ENCODE measurements around the gene TTC34. TPM values are rescaled to one million over a fixed set of nuclear protein-coding genes. Genes with fewer than 3 reads are reported as not detected.

Gene TTC34
- total and polyA plus RNA-seq, 4 donors: 0.55 to 1.3 (median 0.95) TPM; not detected in 1

DNA sequence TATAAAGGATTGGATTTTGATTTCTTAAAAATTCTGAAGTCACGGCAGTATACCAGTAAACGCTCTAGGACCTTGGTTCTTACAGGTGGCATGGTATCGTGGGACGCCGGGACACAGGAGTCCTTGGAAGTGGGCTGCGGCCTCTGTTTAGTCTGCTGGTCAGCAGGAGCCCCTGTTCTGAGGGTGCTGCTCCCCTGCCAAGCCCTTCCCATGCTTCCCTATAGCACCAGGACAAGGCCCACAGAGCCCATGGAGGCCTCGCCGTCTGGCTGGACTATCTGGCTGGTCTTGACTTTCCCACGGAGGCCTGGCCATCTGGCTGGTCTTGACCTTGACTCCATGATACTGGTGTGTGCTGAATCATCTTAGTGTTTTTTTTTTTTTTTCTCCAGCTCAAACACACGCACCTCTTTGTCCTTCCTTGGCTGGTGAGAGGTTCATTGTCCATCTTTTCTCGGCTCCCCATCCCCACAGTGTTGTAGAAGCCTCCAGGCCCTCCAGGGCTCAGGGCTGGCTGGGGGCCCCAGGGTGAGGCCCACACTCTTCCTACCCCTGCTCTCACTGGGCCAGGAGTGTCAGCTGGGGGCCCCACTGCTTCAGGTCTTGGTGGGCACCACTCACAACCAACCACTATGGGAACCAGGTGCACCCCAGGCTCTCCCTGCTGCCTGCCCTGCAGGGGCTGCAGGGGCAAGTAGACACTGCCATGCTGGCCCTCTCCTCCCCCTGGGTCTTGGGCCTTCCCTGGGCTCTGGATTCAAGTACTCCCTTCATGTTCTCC, 16.5 kb upstream of the TTC34 start:
- intact Hi-C loops (cut with DNase I): no loop called here
- no peaks in the 10 kb centered on the region for H3K36me3 ChIP-seq (ENCODE audit: control insufficient read depth in 1 of 2, insufficient read depth in 2 of 2, low read length in 1 of 2)
- H3K9me3 ChIP-seq (ENCODE audit: control insufficient read depth, low read length): no peaks in the 10 kb centered on the region
- no peak overlapping the region for H3K4me3 ChIP-seq (ENCODE audit: low read length in 2 of 2)
- peak in 1 of 2 donors; percentile 27 for DNase-seq
- ATAC-seq (ENCODE audit: low FRiP score): no peak
- H3K27me3 ChIP-seq (ENCODE audit: control insufficient read depth in 1 of 2, insufficient read depth in 2 of 2, low read length in 1 of 2): no peaks in the 10 kb centered on the region
- no peaks in the 10 kb centered on the region for H3K4me1 ChIP-seq (ENCODE audit: control insufficient read depth in 1 of 2, insufficient read depth in 2 of 2, low read length in 2 of 2)
- 91 to 92% methylated on average over 11 of the region's 11 CpGs for WGBS, 2 donors
- H3K27ac ChIP-seq (ENCODE audit: low read depth in 1 of 2, low read length in 2 of 2): no peak overlapping the region

DNA sequence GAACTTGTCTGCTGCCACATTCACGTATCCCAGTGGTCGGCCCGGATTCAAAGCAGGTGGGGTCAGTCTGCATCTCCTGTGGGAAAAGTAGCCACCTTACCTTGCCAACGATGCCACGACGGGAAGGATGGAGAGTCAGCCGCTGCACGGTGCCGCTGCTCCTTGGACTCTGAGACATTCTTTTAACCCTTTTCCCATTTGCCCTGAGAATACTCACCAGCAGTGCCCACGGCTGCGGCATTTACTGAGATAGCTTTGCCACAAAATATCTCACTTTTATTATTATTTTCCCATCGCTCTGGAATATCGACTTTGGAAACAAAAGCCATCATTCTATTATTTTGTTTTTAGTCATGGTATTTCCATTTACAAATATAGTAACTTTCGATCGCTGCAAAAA, 15.3 kb upstream of the TTC34 start:
- no peaks in the 10 kb centered on the region for H3K36me3 ChIP-seq (ENCODE audit: control insufficient read depth in 1 of 2, insufficient read depth in 2 of 2, low read length in 1 of 2)
- no peak for ATAC-seq (ENCODE audit: low FRiP score)
- peak in 1 of 2 donors; percentile 16 for DNase-seq
- intact Hi-C loops (cut with DNase I): no loop called here
- no peak overlapping the region for H3K27ac ChIP-seq (ENCODE audit: low read depth in 1 of 2, low read length in 2 of 2)
- WGBS, 2 donors: 86 to 88% methylated on average over 15 of the region's 15 CpGs
- H3K9me3 ChIP-seq (ENCODE audit: control insufficient read depth, low read length): peaks cover 4% of the 10 kb centered on the region
- no peaks in the 10 kb centered on the region for H3K27me3 ChIP-seq (ENCODE audit: control insufficient read depth in 1 of 2, insufficient read depth in 2 of 2, low read length in 1 of 2)
- H3K4me1 ChIP-seq (ENCODE audit: control insufficient read depth in 1 of 2, insufficient read depth in 2 of 2, low read length in 2 of 2): no peaks in the 10 kb centered on the region
- H3K4me3 ChIP-seq (ENCODE audit: low read length in 2 of 2): no peak overlapping the region

DNA sequence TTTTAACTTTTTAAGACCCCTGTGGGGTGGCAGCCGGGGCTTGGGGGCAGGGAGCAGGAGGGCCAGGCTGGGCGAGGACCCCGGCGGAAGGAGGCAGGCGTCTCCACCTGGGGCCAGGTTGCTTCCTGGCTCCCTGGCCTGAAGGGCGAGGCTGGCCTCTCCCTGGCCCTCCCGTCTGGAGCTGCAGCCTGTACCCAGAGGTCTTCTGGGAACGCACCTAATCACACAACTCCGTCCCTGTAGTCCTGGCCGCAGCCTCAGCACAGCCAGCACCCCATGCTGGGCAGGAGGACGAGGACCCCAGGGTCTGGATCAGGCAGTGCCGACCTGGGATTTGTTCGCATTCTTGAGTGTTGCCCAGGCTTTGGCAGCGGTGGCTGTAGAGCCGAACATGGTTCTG, 14.1 kb upstream of the TTC34 start:
- intact Hi-C loops (cut with DNase I): no loop called here
- no peaks in the 10 kb centered on the region for H3K27me3 ChIP-seq (ENCODE audit: control insufficient read depth in 1 of 2, insufficient read depth in 2 of 2, low read length in 1 of 2)
- H3K9me3 ChIP-seq (ENCODE audit: control insufficient read depth, low read length): peaks cover 4% of the 10 kb centered on the region
- 63 to 68% methylated on average over 15 of the region's 15 CpGs for WGBS, 2 donors
- no peaks in the 10 kb centered on the region for H3K36me3 ChIP-seq (ENCODE audit: control insufficient read depth in 1 of 2, insufficient read depth in 2 of 2, low read length in 1 of 2)
- H3K27ac ChIP-seq (ENCODE audit: low read depth in 1 of 2, low read length in 2 of 2): no peak overlapping the region
- DNase-seq (peak in 1 of 2 donors; percentile 16), ATAC-seq (ENCODE audit: low FRiP score) (no peak)
- no peaks in the 10 kb centered on the region for H3K4me1 ChIP-seq (ENCODE audit: control insufficient read depth in 1 of 2, insufficient read depth in 2 of 2, low read length in 2 of 2)
- no peak overlapping the region for H3K4me3 ChIP-seq (ENCODE audit: low read length in 2 of 2)

DNA sequence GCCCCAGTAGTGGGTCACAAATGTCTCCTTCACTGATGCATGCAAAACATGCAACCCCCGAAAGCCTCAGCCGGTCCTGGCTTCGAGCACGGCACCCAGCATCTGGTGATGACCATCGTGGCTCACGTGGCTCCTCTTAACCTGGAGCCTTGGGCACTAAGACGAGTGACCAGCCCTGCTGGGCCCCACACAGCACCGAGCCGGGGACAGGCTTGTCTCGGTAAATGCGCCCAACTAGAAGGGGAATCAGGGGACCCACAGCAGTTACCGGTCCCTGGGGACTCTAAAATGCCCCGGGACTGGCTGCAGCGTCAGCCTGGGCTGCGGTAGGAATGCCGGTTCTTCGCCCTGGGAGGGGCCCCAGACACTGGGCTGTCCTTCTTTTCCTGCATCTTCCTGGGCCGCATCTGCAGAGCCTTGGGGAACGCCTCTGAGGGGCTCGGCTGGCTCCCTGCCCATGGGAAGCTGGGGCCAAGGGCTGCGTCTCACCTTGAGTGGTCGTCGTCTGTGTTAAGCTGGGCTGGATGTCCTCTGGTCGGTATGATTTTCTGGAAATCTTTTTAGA, 13.1 kb upstream of the TTC34 start:
- H3K4me3 ChIP-seq (ENCODE audit: low read length in 2 of 2): no peak overlapping the region
- H3K9me3 ChIP-seq (ENCODE audit: control insufficient read depth, low read length): peaks cover 4% of the 10 kb centered on the region
- ATAC-seq (ENCODE audit: low FRiP score): no peak
- no peak overlapping the region for H3K27ac ChIP-seq (ENCODE audit: low read depth in 1 of 2, low read length in 2 of 2)
- H3K27me3 ChIP-seq (ENCODE audit: control insufficient read depth in 1 of 2, insufficient read depth in 2 of 2, low read length in 1 of 2): no peaks in the 10 kb centered on the region
- H3K4me1 ChIP-seq (ENCODE audit: control insufficient read depth in 1 of 2, insufficient read depth in 2 of 2, low read length in 2 of 2): no peaks in the 10 kb centered on the region
- intact Hi-C loops (cut with DNase I): no loop called here
- peak in 1 of 2 donors; percentile 27 for DNase-seq
- WGBS, 2 donors: 87 to 89% methylated on average over 24 of the region's 24 CpGs
- H3K36me3 ChIP-seq (ENCODE audit: control insufficient read depth in 1 of 2, insufficient read depth in 2 of 2, low read length in 1 of 2): no peaks in the 10 kb centered on the region

DNA sequence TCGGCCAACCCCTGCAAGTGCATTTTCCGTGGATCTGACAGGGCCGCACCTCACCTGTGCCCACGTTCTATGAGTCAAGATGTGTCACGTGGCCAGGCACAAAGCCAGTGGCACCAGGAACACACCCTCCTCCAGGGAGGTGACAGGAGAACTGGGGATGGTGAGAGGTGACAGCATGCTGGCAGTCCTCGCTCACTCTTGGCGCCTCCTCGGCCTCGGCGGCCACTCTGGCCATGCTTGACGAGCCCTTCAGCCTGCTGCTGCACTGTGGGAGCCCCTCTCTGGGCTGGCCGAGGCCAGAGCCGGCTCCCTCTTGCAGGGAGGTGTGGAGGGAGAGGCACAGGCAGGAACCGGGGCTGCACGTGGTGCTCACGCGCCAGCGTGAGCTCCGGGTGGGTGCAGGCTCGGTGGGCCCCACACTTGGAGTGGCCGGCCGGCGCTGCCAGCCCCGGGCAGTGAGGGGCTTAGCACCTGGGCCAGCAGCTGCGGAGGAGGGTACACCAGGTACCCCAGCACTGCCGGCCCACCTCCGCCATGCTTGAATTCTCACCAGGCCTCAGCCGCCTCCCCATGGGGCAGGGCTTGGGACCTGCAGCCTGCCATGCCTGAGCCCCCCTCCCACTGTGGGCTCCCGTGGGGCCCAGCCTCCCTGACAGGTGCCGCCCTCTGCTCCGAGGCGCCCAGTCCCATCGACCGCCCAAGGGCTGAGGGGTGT, 11.6 kb upstream of the TTC34 start:
- 94 to 96% methylated on average over 34 of the region's 34 CpGs for WGBS, 2 donors
- intact Hi-C loops (cut with DNase I): no loop called here
- no peak for DNase-seq
- H3K4me3 ChIP-seq (ENCODE audit: low read length in 2 of 2): no peak overlapping the region
- H3K4me1 ChIP-seq (ENCODE audit: control insufficient read depth in 1 of 2, insufficient read depth in 2 of 2, low read length in 2 of 2): no peaks in the 10 kb centered on the region
- peaks cover 4% of the 10 kb centered on the region for H3K9me3 ChIP-seq (ENCODE audit: control insufficient read depth, low read length)
- no peaks in the 10 kb centered on the region for H3K27me3 ChIP-seq (ENCODE audit: control insufficient read depth in 1 of 2, insufficient read depth in 2 of 2, low read length in 1 of 2)
- ATAC-seq (ENCODE audit: low FRiP score): no peak
- no peaks in the 10 kb centered on the region for H3K36me3 ChIP-seq (ENCODE audit: control insufficient read depth in 1 of 2, insufficient read depth in 2 of 2, low read length in 1 of 2)
- no peak overlapping the region for H3K27ac ChIP-seq (ENCODE audit: low read depth in 1 of 2, low read length in 2 of 2)

DNA sequence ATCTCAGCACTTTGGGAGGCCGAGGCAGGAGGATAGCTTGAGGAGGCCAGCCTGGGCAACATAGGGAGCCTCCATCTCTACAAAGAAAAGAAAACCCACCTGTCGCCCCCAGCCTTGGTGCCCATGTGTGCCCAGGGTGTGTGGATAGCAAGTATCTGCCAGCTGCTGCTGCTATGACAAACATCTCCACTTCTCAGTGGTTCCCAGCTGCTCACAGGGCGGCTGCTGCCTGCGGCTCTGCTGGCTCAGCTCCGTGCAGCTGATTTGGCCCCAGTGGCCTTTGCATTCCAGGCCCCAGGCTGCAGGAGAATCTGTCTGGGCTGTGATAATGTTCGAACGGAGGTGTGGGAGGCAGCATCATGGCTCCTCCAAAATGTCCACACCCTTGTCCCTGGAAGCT, 10.6 kb upstream of the TTC34 start:
- ATAC-seq (ENCODE audit: low FRiP score) (no peak), DNase-seq (no peak)
- no peaks in the 10 kb centered on the region for H3K36me3 ChIP-seq (ENCODE audit: control insufficient read depth in 1 of 2, insufficient read depth in 2 of 2, low read length in 1 of 2)
- no peaks in the 10 kb centered on the region for H3K4me1 ChIP-seq (ENCODE audit: control insufficient read depth in 1 of 2, insufficient read depth in 2 of 2, low read length in 2 of 2)
- H3K27ac ChIP-seq (ENCODE audit: low read depth in 1 of 2, low read length in 2 of 2): no peak overlapping the region
- H3K9me3 ChIP-seq (ENCODE audit: control insufficient read depth, low read length): peaks cover 4% of the 10 kb centered on the region
- 87 to 97% methylated on average over 7 of the region's 7 CpGs for WGBS, 2 donors
- no peak overlapping the region for H3K4me3 ChIP-seq (ENCODE audit: low read length in 2 of 2)
- H3K27me3 ChIP-seq (ENCODE audit: control insufficient read depth in 1 of 2, insufficient read depth in 2 of 2, low read length in 1 of 2): no peaks in the 10 kb centered on the region
- intact Hi-C loops (cut with DNase I): no loop called here

DNA sequence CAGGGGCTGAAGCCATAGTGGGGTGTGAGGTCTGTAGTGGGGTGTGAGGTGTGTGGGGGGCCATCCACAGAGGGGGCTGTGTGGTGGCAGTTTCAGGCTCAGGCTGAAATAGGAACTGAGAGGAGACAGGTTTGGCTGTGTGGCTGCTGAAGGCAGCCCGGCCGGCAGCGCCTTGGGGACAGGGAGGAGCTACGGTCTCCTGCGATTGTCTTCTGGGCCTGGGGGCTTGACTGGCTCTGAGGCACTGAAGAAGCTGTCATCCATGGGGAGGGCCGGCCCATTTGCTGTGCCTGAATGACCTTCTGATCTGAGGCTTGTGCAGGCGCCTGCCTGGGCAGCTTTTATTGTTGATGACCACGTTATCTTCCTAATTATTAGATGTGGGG, 10.0 kb upstream of the TTC34 start:
- 96 to 99% methylated on average over 8 of the region's 8 CpGs for WGBS, 2 donors
- ATAC-seq (ENCODE audit: low FRiP score) (no peak), DNase-seq (no peak)
- Histone ChIP-seq H3K9me3 (ENCODE audit: control insufficient read depth, low read length) (peaks cover 4% of the 10 kb centered on the region), H3K27me3 (ENCODE audit: control insufficient read depth in 1 of 2, insufficient read depth in 2 of 2, low read length in 1 of 2) (no peaks in the 10 kb centered on the region), H3K4me3 (ENCODE audit: low read length in 2 of 2) (no peak overlapping the region), H3K27ac (ENCODE audit: low read depth in 1 of 2, low read length in 2 of 2) (no peak overlapping the region), H3K4me1 (ENCODE audit: control insufficient read depth in 1 of 2, insufficient read depth in 2 of 2, low read length in 2 of 2) (no peaks in the 10 kb centered on the region), H3K36me3 (ENCODE audit: control insufficient read depth in 1 of 2, insufficient read depth in 2 of 2, low read length in 1 of 2) (no peaks in the 10 kb centered on the region)
- intact Hi-C loops (cut with DNase I): no loop called here

DNA sequence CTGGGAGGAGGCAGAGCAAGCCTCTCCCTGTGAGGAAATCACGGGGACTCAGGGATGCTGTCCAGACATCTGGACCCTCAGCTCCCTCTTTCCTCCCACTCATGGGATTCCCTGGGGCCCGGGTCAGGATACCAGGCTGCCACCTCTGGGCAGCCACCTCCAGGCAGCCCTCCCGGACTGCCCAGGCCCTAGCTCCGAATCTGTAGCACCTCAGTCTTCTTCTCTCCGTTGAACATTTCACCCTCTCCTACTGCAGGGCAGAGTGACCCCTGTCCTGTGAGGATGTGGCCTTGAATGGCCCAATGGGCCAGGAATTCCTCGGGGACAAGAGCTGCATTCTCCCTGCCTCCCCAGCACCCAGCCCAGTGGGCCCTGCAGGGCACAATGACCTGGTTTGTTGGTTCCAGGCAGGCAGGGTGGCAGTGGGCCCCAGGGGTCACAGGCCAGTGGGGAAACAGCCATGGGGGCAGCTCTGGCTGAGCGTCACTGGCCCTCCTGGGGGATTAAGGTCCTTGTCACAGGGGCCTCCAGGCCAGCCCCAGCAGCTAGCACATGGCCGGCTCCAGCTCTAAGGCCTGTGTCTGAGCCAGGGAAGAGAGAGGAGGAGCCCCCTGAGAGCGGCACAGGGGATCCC, 9.5 kb upstream of the TTC34 start:
- H3K27me3 ChIP-seq (ENCODE audit: control insufficient read depth in 1 of 2, insufficient read depth in 2 of 2, low read length in 1 of 2): no peaks in the 10 kb centered on the region
- intact Hi-C loops (cut with DNase I): no loop called here
- no peak for ATAC-seq (ENCODE audit: low FRiP score)
- DNase-seq: no peak
- H3K27ac ChIP-seq (ENCODE audit: low read depth in 1 of 2, low read length in 2 of 2): no peak overlapping the region
- peaks cover 4% of the 10 kb centered on the region for H3K9me3 ChIP-seq (ENCODE audit: control insufficient read depth, low read length)
- H3K4me3 ChIP-seq (ENCODE audit: low read length in 2 of 2): no peak overlapping the region
- 90 to 91% methylated on average over 9 of the region's 9 CpGs for WGBS, 2 donors
- H3K36me3 ChIP-seq (ENCODE audit: control insufficient read depth in 1 of 2, insufficient read depth in 2 of 2, low read length in 1 of 2): no peaks in the 10 kb centered on the region
- H3K4me1 ChIP-seq (ENCODE audit: control insufficient read depth in 1 of 2, insufficient read depth in 2 of 2, low read length in 2 of 2): no peaks in the 10 kb centered on the region
